Posterior cingulate gyrus (tissue), 11 donors: ENCODE measurements around the gene PPP4R2.
A peak's percentile ranks its signal among the peaks of the same experiment; 100 is the strongest.

Experiments
- DNase-seq, 10 donors: peaks; one replicate each; pipeline versions ENCODE4 v3.0.0 to v3.0.0-alpha.2; 2020 to 2021; ENCODE audit warnings: mixed read lengths in 3 of 10
- intact Hi-C: fragments of 100-400 bp; cut with DNase I; formaldehyde crosslinking; loops from one replicate; pipeline ENCODE4 v1.15.1; 2023

Gene PPP4R2

DNA sequence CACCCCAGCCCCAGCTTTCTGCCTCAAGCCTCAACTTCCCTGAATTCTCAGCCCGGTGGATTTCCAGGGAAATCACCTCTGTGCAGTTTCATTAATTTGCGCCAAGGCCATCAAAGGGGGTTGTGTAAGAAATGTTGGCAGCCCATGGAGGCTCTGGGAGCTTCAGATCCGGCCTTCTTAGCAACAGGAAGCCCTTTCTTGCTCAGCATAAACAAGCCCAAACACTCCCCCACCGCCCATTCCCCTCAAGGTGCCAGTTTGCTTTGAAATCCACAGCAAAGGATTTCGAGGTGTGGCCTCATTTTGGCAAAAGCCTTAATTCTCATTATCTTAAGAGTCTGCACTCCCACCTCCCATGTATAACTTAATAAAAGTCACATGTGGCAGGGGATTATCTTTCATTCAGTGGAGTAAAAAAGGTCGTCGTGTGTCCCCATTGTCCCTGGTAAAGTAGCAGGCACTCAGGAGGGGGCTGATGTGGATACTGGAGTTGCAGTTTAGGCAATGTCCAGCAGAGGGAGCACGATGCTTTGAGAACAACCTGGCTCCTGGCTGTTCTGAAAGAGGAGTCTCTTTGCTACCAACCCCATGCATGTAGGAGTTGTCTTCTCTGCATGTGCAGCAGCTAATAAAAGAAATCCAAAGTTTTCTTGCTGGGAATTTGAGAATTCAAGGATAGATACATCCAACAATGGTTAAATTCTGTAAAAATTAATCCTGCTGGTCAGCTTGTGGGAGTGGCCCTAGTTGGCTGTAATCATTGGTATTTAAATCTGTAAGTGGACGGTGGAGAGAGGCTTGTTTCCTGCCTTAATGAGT is 104.3 kb downstream of the PPP4R2 start:
- intact Hi-C loops = loop anchor here (1.0 kb wide), 2 partner anchors 331 to 401 kb away; no protein-coding TSS in a partner anchor

GRCh38 chr3:73101881-73102280 is 105.3 kb downstream of the PPP4R2 start:
- intact Hi-C loops = loop anchor here (1.0 kb wide), 2 partner anchors 330 to 400 kb away; no protein-coding TSS in a partner anchor

More for the DNA sequence above, 104.3 kb downstream of the PPP4R2 start:
- DNase-seq = peak; percentile 61 to 96 (median 90)

GRCh38 chr3:73107215-73107614 is 110.6 kb downstream of the PPP4R2 start:
- no peak for DNase-seq
- intact Hi-C loops = loop anchor here (5.0 kb wide), 1 partner anchor 745 kb away; no protein-coding TSS in a partner anchor

More at GRCh38 chr3:73101881-73102280, 105.3 kb downstream of the PPP4R2 start:
- no peak for DNase-seq

GRCh38 chr3:73107676-73108187 is 111.1 kb downstream of the PPP4R2 start:
- no peak for DNase-seq
- intact Hi-C loops = loop anchor here (5.0 kb wide), 1 partner anchor 745 kb away; no protein-coding TSS in a partner anchor

- intact Hi-C loops = loop anchor here (5.0 kb wide), 1 partner anchor 744 kb away; no protein-coding TSS in a partner anchor
Observed at GRCh38 chr3:73108750-73109149, 112.1 kb downstream of the PPP4R2 start.

DNA sequence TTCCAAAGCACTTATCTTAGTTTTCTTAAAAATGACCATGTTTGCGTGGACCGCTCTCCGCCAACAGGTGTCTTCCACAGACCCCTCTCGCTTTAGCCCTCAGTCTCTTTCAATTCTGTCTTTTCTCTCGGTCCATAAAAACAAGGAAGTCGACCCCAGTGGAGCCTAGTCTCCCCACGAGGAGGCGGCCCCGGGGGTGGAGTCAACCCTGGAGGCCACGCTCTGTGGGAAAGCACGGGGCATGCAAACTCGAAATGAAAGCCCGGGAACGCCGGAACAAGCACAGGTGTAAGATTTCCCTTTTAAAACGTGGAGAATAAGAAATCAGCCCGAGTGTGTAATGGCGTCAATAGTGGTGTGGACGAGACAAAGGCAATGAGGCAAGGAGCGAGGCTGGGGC is 113.9 kb downstream of the PPP4R2 start:
- no peak for DNase-seq
- intact Hi-C loops = no loop called here

More at GRCh38 chr3:73108750-73109149, 112.1 kb downstream of the PPP4R2 start:
- DNase-seq = no peak

GRCh38 chr3:73114711-73115110 is 118.1 kb downstream of the PPP4R2 start:
- intact Hi-C loops = no loop called here

DNA sequence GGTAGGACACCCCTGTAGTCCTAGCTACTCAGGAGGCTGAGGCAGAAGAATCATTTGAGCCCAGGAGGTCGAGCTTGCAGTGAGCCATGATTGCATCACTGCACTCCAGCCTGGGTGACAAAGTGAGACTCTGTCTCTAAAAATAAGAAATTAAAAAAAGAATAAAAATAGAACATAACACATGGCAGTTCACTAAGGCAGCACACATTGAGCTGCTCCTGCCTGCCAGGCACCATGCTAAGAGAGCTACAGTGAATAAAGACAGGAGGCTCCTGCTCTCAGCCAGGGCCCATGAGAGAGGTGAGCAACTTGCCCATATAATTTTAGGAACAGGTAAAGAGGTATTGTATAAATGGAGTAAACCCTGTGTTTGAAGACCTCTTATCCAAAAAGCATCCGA is 119.2 kb downstream of the PPP4R2 start:
- intact Hi-C loops = no loop called here
- peak in 2 of 10 donors; percentile 37 to 71 for DNase-seq

More at GRCh38 chr3:73114711-73115110, 118.1 kb downstream of the PPP4R2 start:
- DNase-seq = peak in 2 of 10 donors; percentile 26 to 34
